OCI-LY3 (cell line): ENCODE results near the gene LRPPRC.

ENCODE experiments used
- CTCF ChIP-seq: fragments of 200-600, 300-600 bp; sonication (generic); IDR thresholded peaks from 2 replicates; pipeline ENCODE4 v1.5.1; 2014; ENCODE audit warnings: antibody characterized with exemption, low read length, low read depth
- EZH2phosphoT487 ChIP-seq: fragments of 200-600 bp; shearing (Covaris generic); IDR thresholded peaks from 2 replicates; pipeline ENCODE4 v1.6.1; 2018; ENCODE audit warnings: antibody characterized with exemption, mixed run types, low read depth

- no peak for TF ChIP-seq CTCF
- TF ChIP-seq EZH2phosphoT487, result no peak
Measured at GRCh38 chr2:43980902-43981301, 14.9 kb downstream of the LRPPRC start.
